Stimulated activated CD4-positive, alpha-beta T cell treated with anti-CD3 and anti-CD28 coated beads, Interleukin-1b, Interleukin-23, amount 100 ng/mL, for 4 hours (primary cell): ENCODE data around the gene TNFRSF6B.
"Not testable (repeated sequence)": the region's sequence is repeated elsewhere in the genome, so short reads cannot be mapped to it uniquely, and the experiment has no call there.

ENCODE experiments used
- DNase-seq, 2 donors: peaks; one replicate each; pipeline ENCODE4 v3.0.0-alpha.2; 2020; ENCODE audit warnings: low read depth in 2 of 2

Gene TNFRSF6B

GRCh38 chr20:63696628-63697356 is at the start of gene TNFRSF6B:
Gene TNFRSF6B, plus strand, starts transcription at chr20:63696652. Its CDS starts 116 bp downstream, at chr20:63696768.
- no peak for DNase-seq

GRCh38 chr20:63648190-63648589 is 48.3 kb upstream of the TNFRSF6B start:
- DNase-seq = no peak

GRCh38 chr20:63648895-63649589 is 47.4 kb upstream of the TNFRSF6B start:
- DNase-seq = no peak

- not testable (repeated sequence) for DNase-seq
Observed at GRCh38 chr20:63650486-63650885, 46.0 kb upstream of the TNFRSF6B start.

- DNase-seq = no peak
Observed at GRCh38 chr20:63651942-63652191, 44.6 kb upstream of the TNFRSF6B start.

GRCh38 chr20:63652192-63652980 is 44.1 kb upstream of the TNFRSF6B start:
- DNase-seq = peak; percentile 38 to 40

GRCh38 chr20:63653041-63653973 is 43.1 kb upstream of the TNFRSF6B start, which contains the start of gene STMN3:
Gene STMN3, minus strand, starts transcription at chr20:63653424. Its CDS starts 79 bp downstream, at chr20:63653345.
- peak; percentile 56 for DNase-seq

- DNase-seq = no peak
Observed at GRCh38 chr20:63653974-63654668, 42.3 kb upstream of the TNFRSF6B start.

GRCh38 chr20:63655249-63655648 is 41.2 kb upstream of the TNFRSF6B start:
- no peak for DNase-seq

GRCh38 chr20:63656451-63656850 is 40.0 kb upstream of the TNFRSF6B start:
- no peak for DNase-seq

- no peak for DNase-seq
Observed at GRCh38 chr20:63657260-63657936, 39.1 kb upstream of the TNFRSF6B start.

- peak; percentile 82 to 87 for DNase-seq
Observed at GRCh38 chr20:63657937-63658748, 38.3 kb upstream of the TNFRSF6B start, which contains the start of gene RTEL1. Gene RTEL1, plus strand, starts transcription at chr20:63658312. Its CDS starts 1,091 bp downstream, at chr20:63659403.

GRCh38 chr20:63658749-63659187 is 37.7 kb upstream of the TNFRSF6B start:
- DNase-seq = no peak

- DNase-seq = no peak
Observed at GRCh38 chr20:63659370-63659769, 37.1 kb upstream of the TNFRSF6B start.

- not testable (repeated sequence) for DNase-seq
Observed at GRCh38 chr20:63660174-63660573, 36.3 kb upstream of the TNFRSF6B start.

GRCh38 chr20:63660622-63661021 is 35.8 kb upstream of the TNFRSF6B start:
- no peak for DNase-seq

GRCh38 chr20:63661108-63661507 is 35.3 kb upstream of the TNFRSF6B start:
- DNase-seq = no peak

GRCh38 chr20:63661959-63662812 is 34.3 kb upstream of the TNFRSF6B start:
- no peak for DNase-seq
